Activated T-helper 2 cell treated with anti-CD3 and anti-CD28 coated beads, Interferon-gamma antibody, Interleukin-2, Interleukin-4, amounts not matched to agents 10 μg/mL and 5 μg/mL and 100 μg/mL, durations not matched to agents 14 hours and 24 hours and 36 hours (primary cell): ENCODE measurements around the gene ARHGAP31. TPM values are rescaled to one million over a fixed set of nuclear protein-coding genes. Genes with fewer than 3 reads are reported as not detected.

Experiments used
- DNase-seq: peaks from one replicate; pipeline ENCODE4 v3.0.0; 2021; ENCODE audit warnings: low spot score
- H3K27ac Mint-ChIP-seq: one replicate; pipeline ENCODE4 v1.8.0; 2021; ENCODE audit warnings: mixed read lengths
- H3K27me3 Mint-ChIP-seq: one replicate; pipeline ENCODE4 v1.8.0; 2021; ENCODE audit warnings: low read depth, mixed read lengths
- H3K36me3 Mint-ChIP-seq: one replicate; pipeline ENCODE4 v1.8.0; 2021; ENCODE audit warnings: low read depth, mixed read lengths
- H3K4me1 Mint-ChIP-seq: one replicate; pipeline ENCODE4 v1.8.0; 2021; ENCODE audit warnings: low read depth, mixed read lengths
- H3K4me3 Mint-ChIP-seq: one replicate; pipeline ENCODE4 v1.8.0; 2021; ENCODE audit warnings: low read depth, mild to moderate bottlenecking, moderate library complexity, mixed read lengths
- H3K9me3 Mint-ChIP-seq: one replicate; pipeline ENCODE4 v1.8.0; 2021; ENCODE audit warnings: mixed read lengths
- intact Hi-C: fragments of 100-400 bp; cut with micrococcal nuclease; formaldehyde crosslinking; loops from one replicate; pipeline ENCODE4 v1.15.1; 2023
- total RNA-seq: library from RNA; stranded (reverse); gene quantifications from 2 replicates; pipeline ENCODE4 v1.2.3, GENCODE V29; 2022

The ARHGAP31 gene
- total RNA-seq, 1 donor from 2014 or later: 13.2 TPM

DNA sequence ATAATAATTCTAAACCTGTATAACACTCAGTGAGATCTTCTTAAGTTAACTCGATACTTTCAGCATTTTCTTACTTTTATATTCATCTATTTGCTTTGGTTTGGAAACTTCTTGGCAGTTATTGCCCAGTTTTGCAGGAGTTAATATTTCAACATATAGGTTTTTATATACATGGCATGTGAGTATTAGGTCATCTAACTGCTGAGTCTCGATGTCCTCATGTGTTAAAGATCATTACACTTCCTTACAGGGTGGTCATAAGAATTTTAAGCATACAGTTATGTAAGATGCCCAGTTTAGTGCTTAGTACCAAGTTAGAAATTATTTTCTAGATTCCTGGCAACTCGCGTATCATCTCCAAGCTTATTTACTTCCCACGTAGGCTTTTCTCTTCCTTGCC, 106.3 kb downstream of the ARHGAP31 start:
- Mint-ChIP-seq H3K9me3 (no peaks in the 10 kb centered on the region), H3K4me3 (no peak overlapping the region), H3K36me3 (peaks cover 23% of the 10 kb centered on the region), H3K27ac (no peak overlapping the region), H3K27me3 (no peaks in the 10 kb centered on the region), H3K4me1 (peaks cover 16% of the 10 kb centered on the region)
- no peak for DNase-seq
- intact Hi-C loops: no loop called here

DNA sequence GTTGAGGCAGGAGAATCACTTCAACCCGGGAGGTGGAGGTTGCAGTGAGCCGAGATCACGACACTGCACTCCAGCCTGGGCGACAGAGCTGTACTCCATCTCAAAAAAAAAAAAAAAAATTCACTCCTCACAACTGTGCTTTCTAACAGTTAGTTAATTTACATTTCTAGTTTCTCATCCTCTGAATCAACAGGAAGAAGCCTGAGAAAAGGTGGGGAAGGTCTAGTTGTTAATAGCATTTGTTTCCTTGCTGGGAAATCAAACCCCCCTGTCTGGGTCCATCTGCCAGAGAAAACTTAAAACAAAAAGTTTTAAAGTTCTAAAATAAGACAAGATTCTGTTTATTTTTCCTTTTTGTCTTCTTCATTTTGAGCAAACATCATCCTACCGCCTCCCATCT, 106.9 kb downstream of the ARHGAP31 start:
- peaks cover 23% of the 10 kb centered on the region for H3K36me3 Mint-ChIP-seq
- peaks cover 10% of the 10 kb centered on the region for H3K4me1 Mint-ChIP-seq
- H3K27me3 Mint-ChIP-seq: no peaks in the 10 kb centered on the region
- no peak for DNase-seq
- intact Hi-C loops: no loop called here
- H3K4me3 Mint-ChIP-seq: no peak overlapping the region
- no peaks in the 10 kb centered on the region for H3K9me3 Mint-ChIP-seq
- H3K27ac Mint-ChIP-seq: peak overlapping the region; percentile 7

DNA sequence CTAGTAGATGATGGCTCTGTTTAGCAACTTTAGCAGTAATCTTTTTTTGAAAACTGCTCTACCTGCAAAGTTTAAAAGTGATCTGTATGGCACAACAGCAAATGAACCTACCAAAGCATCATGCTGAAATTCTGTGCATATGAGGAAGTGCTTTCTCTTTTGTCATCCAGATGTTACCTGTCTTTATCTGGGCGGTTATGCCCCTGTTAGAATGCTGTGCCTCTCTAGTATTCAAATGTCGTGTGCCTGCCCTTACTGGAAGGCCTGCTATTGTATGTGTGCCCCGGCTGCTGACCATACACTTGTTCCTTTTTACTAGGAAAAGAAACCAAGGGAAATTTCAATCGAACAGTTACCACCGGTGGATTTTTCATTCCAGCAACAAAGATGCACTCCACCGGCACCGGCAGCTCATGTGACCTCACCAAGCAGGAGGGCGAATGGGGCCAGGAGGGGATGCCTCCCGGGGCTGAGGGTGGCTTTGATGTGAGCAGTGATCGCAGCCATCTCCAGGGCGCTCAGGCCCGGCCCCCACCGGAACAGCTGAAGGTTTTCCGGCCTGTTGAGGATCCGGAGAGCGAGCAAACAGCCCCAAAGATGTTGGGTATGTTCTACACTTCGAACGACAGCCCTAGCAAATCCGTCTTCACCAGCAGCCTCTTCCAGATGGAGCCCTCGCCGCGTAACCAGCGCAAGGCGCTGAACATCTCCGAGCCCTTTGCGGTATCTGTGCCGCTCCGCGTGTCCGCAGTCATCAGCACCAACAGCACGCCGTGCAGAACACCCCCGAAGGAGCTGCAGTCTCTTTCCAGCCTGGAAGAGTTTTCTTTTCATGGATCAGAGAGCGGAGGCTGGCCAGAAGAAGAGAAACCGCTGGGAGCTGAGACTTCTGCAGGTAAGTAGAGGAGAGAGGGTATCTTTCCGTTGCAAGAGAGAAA, 107.6 kb downstream of the ARHGAP31 start:
- no peak for DNase-seq
- peak overlapping the region; percentile 51 for H3K27ac Mint-ChIP-seq
- H3K4me3 Mint-ChIP-seq: no peak overlapping the region
- H3K9me3 Mint-ChIP-seq: no peaks in the 10 kb centered on the region
- peaks cover 10% of the 10 kb centered on the region for H3K4me1 Mint-ChIP-seq
- intact Hi-C loops: no loop called here
- H3K27me3 Mint-ChIP-seq: no peaks in the 10 kb centered on the region
- peaks cover 23% of the 10 kb centered on the region for H3K36me3 Mint-ChIP-seq

DNA sequence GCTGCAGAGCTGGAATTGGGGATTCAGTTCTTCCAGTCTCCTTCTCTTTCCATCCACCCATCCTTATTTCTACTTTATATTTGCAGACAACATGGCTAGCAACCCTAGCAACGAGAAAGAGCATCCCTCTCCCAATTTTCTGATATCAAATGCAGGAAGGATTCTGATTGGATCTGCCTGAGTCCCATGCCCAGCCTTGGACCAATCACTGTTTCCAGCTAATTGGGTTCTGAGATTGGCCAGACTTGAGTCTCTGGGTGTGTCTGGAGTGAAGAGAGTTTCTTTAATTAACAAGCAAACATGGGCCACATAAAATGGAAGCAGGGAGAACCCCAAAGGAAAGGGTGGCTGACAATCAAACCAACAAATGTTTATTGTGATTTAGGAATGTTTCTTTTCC, 108.6 kb downstream of the ARHGAP31 start:
- intact Hi-C loops: no loop called here
- no peak overlapping the region for H3K27ac Mint-ChIP-seq
- DNase-seq: no peak
- no peak overlapping the region for H3K4me3 Mint-ChIP-seq
- peaks cover 23% of the 10 kb centered on the region for H3K36me3 Mint-ChIP-seq
- H3K4me1 Mint-ChIP-seq: peaks cover 10% of the 10 kb centered on the region
- no peaks in the 10 kb centered on the region for H3K9me3 Mint-ChIP-seq
- no peaks in the 10 kb centered on the region for H3K27me3 Mint-ChIP-seq

- no peak for DNase-seq
- Mint-ChIP-seq H3K4me3 (no peak overlapping the region), H3K27ac (no peak overlapping the region), H3K9me3 (no peaks in the 10 kb centered on the region), H3K4me1 (peaks cover 10% of the 10 kb centered on the region), H3K36me3 (peaks cover 23% of the 10 kb centered on the region), H3K27me3 (no peaks in the 10 kb centered on the region)
- intact Hi-C loops: no loop called here
Measured at GRCh38 chr3:119403201-119403600, 109.0 kb downstream of the ARHGAP31 start.

GRCh38 chr3:119405315-119405714, 111.1 kb downstream of the ARHGAP31 start:
- Mint-ChIP-seq H3K36me3 (peaks cover 15% of the 10 kb centered on the region), H3K4me1 (peaks cover 10% of the 10 kb centered on the region), H3K9me3 (no peaks in the 10 kb centered on the region), H3K4me3 (no peak overlapping the region), H3K27ac (no peak overlapping the region), H3K27me3 (no peaks in the 10 kb centered on the region)
- DNase-seq: no peak
- intact Hi-C loops: no loop called here

DNA sequence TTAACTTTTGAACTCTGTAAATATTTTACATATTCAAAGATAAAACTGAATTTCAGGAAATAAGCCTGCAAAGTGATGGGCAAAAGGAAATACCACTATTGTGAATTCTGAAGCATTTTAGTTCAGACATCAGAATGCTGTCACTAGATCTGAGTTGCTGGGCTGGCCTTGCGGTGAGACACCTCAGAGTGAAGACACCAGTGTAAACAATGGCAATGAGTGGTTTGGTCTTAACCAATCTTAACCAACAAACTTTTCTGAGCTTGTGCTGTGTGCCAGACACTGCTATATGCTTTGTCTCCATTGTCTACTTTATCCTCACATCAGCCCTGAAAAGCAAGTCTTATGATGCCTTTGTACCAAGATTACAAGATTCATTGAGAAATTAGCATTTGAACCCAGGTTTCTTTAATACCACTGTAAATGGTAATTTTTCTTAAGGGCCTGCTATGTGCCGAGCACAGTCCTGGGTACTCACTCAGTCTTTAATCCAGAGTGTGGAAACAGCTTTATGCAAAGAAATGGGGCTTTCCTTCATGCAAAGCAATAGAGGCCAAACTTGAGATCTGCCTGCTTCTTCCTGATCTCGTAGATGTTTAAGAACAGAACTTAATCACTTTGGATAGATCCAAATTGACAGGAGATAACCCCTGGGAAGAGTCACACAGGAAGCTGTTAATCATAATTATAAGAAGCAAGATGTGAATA, 114.2 kb downstream of the ARHGAP31 start:
- H3K4me1 Mint-ChIP-seq: no peaks in the 10 kb centered on the region
- intact Hi-C loops: no loop called here
- no peak overlapping the region for H3K27ac Mint-ChIP-seq
- H3K36me3 Mint-ChIP-seq: peaks cover 4% of the 10 kb centered on the region
- no peaks in the 10 kb centered on the region for H3K27me3 Mint-ChIP-seq
- no peaks in the 10 kb centered on the region for H3K9me3 Mint-ChIP-seq
- no peak overlapping the region for H3K4me3 Mint-ChIP-seq
- no peak for DNase-seq

DNA sequence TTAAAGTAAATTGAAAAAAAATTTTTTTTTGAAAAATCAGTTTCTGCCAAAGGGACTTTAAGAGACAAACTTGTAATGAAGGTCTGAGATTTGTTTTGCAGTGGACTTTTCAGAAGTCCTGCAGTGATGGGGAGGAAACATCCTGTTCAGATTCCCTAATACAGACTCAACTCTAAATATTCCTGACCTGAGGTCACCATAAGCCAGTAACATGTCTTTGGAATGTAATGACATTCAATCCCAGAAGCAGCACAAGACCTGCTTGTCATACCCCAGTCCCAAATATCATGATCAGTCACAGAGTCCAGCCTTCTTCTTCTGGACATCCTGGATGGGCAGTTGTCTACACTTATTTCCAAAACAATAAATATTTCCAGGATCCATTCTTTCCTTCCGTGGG, 115.7 kb downstream of the ARHGAP31 start:
- H3K4me1 Mint-ChIP-seq: no peaks in the 10 kb centered on the region
- H3K4me3 Mint-ChIP-seq: no peak overlapping the region
- H3K36me3 Mint-ChIP-seq: peaks cover 3% of the 10 kb centered on the region
- intact Hi-C loops: no loop called here
- no peak overlapping the region for H3K27ac Mint-ChIP-seq
- no peak for DNase-seq
- H3K9me3 Mint-ChIP-seq: no peaks in the 10 kb centered on the region
- H3K27me3 Mint-ChIP-seq: no peaks in the 10 kb centered on the region

DNA sequence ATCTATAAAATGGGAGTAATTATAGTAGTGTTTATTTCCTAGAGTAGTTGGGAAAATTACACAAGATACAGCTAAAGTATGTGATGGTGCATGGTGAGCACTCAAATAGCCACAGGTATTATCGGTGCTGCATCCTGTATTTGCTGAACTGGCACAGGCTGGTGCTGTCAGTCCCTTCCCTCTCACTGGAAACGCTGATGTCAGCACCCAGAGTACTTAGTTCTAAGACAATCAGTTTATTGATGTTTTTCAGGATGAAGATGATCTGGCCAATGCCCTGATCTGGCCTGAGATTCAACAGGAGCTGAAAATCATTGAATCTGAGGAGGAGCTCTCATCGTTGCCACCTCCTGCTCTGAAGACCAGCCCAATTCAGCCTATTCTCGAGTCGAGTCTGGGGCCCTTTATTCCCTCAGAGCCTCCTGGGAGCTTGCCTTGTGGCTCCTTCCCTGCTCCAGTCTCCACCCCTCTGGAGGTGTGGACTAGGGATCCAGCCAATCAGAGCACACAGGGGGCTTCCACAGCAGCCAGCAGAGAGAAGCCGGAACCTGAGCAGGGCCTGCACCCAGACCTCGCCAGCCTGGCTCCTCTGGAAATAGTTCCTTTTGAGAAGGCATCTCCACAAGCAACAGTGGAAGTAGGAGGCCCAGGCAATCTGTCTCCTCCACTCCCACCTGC, 119.6 kb downstream of the ARHGAP31 start:
- intact Hi-C loops: no loop called here
- DNase-seq: no peak
- H3K27me3 Mint-ChIP-seq: no peaks in the 10 kb centered on the region
- peaks cover 3% of the 10 kb centered on the region for H3K36me3 Mint-ChIP-seq
- H3K4me3 Mint-ChIP-seq: no peak overlapping the region
- no peak overlapping the region for H3K27ac Mint-ChIP-seq
- H3K9me3 Mint-ChIP-seq: no peaks in the 10 kb centered on the region
- no peaks in the 10 kb centered on the region for H3K4me1 Mint-ChIP-seq

GRCh38 chr3:119416873-119417272, 122.7 kb downstream of the ARHGAP31 start:
- Mint-ChIP-seq H3K36me3 (no peaks in the 10 kb centered on the region), H3K4me3 (no peak overlapping the region), H3K4me1 (no peaks in the 10 kb centered on the region), H3K27ac (no peak overlapping the region), H3K27me3 (no peaks in the 10 kb centered on the region), H3K9me3 (no peaks in the 10 kb centered on the region)
- intact Hi-C loops: no loop called here
- DNase-seq: no peak

- intact Hi-C loops: no loop called here
- no peak for DNase-seq
- no peak overlapping the region for H3K4me3 Mint-ChIP-seq
- H3K4me1 Mint-ChIP-seq: no peaks in the 10 kb centered on the region
- no peaks in the 10 kb centered on the region for H3K36me3 Mint-ChIP-seq
- no peaks in the 10 kb centered on the region for H3K9me3 Mint-ChIP-seq
- no peaks in the 10 kb centered on the region for H3K27me3 Mint-ChIP-seq
- no peak overlapping the region for H3K27ac Mint-ChIP-seq
Measured at GRCh38 chr3:119417771-119418512, 123.8 kb downstream of the ARHGAP31 start.

DNA sequence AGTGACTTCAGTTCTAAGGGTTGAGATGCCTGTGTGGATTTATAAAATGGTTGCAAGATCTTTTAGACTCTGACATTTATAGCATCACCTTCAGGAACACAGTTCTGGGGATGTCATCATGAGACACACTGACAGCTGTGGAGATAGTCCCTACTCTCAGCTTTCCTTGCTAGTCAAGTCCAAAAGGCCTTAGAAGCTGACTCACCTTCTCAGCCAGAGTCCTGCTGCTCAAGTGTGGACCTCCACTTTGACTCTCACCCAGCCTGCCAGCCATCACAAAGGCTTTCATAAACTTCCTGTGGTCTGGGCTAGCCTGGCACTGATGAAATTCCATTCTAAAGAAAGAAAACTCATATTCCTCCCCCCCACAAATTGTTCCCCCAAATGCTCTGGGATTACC, 124.5 kb downstream of the ARHGAP31 start:
- Mint-ChIP-seq H3K4me1 (no peaks in the 10 kb centered on the region), H3K4me3 (no peak overlapping the region), H3K27ac (no peak overlapping the region), H3K9me3 (no peaks in the 10 kb centered on the region), H3K36me3 (no peaks in the 10 kb centered on the region), H3K27me3 (no peaks in the 10 kb centered on the region)
- DNase-seq: no peak
- intact Hi-C loops: no loop called here
